Neural progenitor cell (in vitro differentiated cells): ENCODE measurements around the gene TLCD5. TPM values are rescaled to one million over a fixed set of nuclear protein-coding genes. Genes with fewer than 3 reads are reported as not detected.

Source experiments
- DNase-seq: peaks from one replicate; pipeline ENCODE4 v3.0.0-alpha.2; 2016; ENCODE audit warnings: low spot score
- H2AFZ ChIP-seq: fragments of 200-600 bp; sonication (generic); replicated peaks from 2 replicates; pipeline ENCODE4 v1.6.1; 2016; ENCODE audit warnings: antibody characterized with exemption
- H3F3A ChIP-seq: fragments of 200-600 bp; sonication (generic); 2 replicates; pipeline ENCODE4 v1.6.1; 2016; ENCODE audit warnings: antibody characterized with exemption, low read depth
- H3K27ac ChIP-seq: fragments of 200-600 bp; sonication (generic); 2 replicates; pipeline ENCODE4 v1.5.1; 2016; ENCODE audit warnings: mild to moderate bottlenecking
- H3K27me3 ChIP-seq: fragments of 200-600 bp; sonication (generic); 2 replicates; pipeline ENCODE4 v1.6.1; 2016; ENCODE audit warnings: mild to moderate bottlenecking, moderate library complexity
- H3K36me3 ChIP-seq: fragments of 200-600 bp; sonication (generic); 2 replicates; pipeline ENCODE4 v1.5.1; 2016
- H3K4me1 ChIP-seq: fragments of 200-600 bp; sonication (generic); 2 replicates; pipeline ENCODE4 v1.6.1; 2016; ENCODE audit warnings: mixed run types
- H3K4me2 ChIP-seq: fragments of 200-600 bp; sonication (generic); 2 replicates; pipeline ENCODE4 v1.6.1; 2016
- H3K4me3 ChIP-seq: fragments of 200-600 bp; sonication (generic); 2 replicates; pipeline ENCODE4 v1.5.1; 2016
- H3K79me2 ChIP-seq: fragments of 200-600 bp; sonication (generic); 2 replicates; pipeline ENCODE4 v1.6.1; 2016; ENCODE audit warnings: low read depth
- H3K9ac ChIP-seq: fragments of 200-600 bp; sonication (generic); 2 replicates; pipeline ENCODE4 v1.6.1; 2016
- H3K9me3 ChIP-seq: fragments of 200-600 bp; sonication (generic); 2 replicates; pipeline ENCODE4 v1.5.1; 2016; ENCODE audit warnings: low read depth
- H4K20me1 ChIP-seq: fragments of 200-600 bp; sonication (generic); 2 replicates; pipeline ENCODE4 v1.6.1; 2016; ENCODE audit warnings: low read depth
- H3K27ac Mint-ChIP-seq: 3 replicates; pipeline ENCODE4 v1.8.0; 2021; ENCODE audit warnings: mixed read lengths
- H3K27me3 Mint-ChIP-seq: 2 replicates; pipeline ENCODE4 v1.8.0; 2022; ENCODE audit warnings: low read depth, mild to moderate bottlenecking, inconsistent platforms, moderate library complexity, mixed read lengths; ENCODE audit not compliant: insufficient read depth
- H3K36me3 Mint-ChIP-seq: 3 replicates; pipeline ENCODE4 v1.8.0; 2021; ENCODE audit warnings: mixed read lengths
- H3K4me1 Mint-ChIP-seq: 3 replicates; pipeline ENCODE4 v1.8.0; 2021; ENCODE audit warnings: mixed read lengths
- H3K4me3 Mint-ChIP-seq: 3 replicates; pipeline ENCODE4 v1.8.0; 2021; ENCODE audit warnings: mild to moderate bottlenecking, moderate library complexity, mixed read lengths
- H3K9me3 Mint-ChIP-seq: 3 replicates; pipeline ENCODE4 v1.8.0; 2020; ENCODE audit warnings: mixed read lengths
- CTCF ChIP-seq: fragments of 200-600 bp; sonication (generic); IDR thresholded peaks from 2 replicates; pipeline ENCODE4 v1.5.1; 2017; ENCODE audit warnings: antibody characterized with exemption, mild to moderate bottlenecking
- EZH2 ChIP-seq: fragments of 200-600 bp; sonication (generic); IDR thresholded peaks from 2 replicates; pipeline ENCODE4 v1.6.1; 2017; ENCODE audit warnings: antibody characterized with exemption, mild to moderate bottlenecking, moderate library complexity
- EZH2phosphoT487 ChIP-seq: fragments of 200-600 bp; sonication (generic); IDR thresholded peaks from 2 replicates; pipeline ENCODE4 v1.6.1; 2017; ENCODE audit warnings: antibody characterized with exemption
- total RNA-seq: library from RNA; depleted of rRNA; stranded (reverse); fragments of >200 nt; gene quantifications from 2 replicates; pipeline ENCODE4 v1.2.3, GENCODE V29; 2015; ENCODE audit warnings: low replicate concordance

The TLCD5 gene
- total RNA-seq, 1 donor from 2014 or later = 32.2 TPM

- H4K20me1 ChIP-seq = no peaks in the 10 kb centered on the region
- no peaks in the 10 kb centered on the region for H3K79me2 ChIP-seq
- H3K27me3 ChIP-seq = no peaks in the 10 kb centered on the region
- H3K4me1 Mint-ChIP-seq = peaks cover 22% of the 10 kb centered on the region
- no peak overlapping the region for H3K9ac ChIP-seq
- H3K27me3 Mint-ChIP-seq = peaks cover 5% of the 10 kb centered on the region
- H3K4me3 ChIP-seq = no peak overlapping the region
- TF ChIP-seq CTCF (no peak), EZH2phosphoT487 (no peak), EZH2 (no peak)
- peaks cover 11% of the 10 kb centered on the region for H3K4me1 ChIP-seq
- no peaks in the 10 kb centered on the region for H3K9me3 ChIP-seq
- H3F3A ChIP-seq = no peaks in the 10 kb centered on the region
- no peaks in the 10 kb centered on the region for H3K36me3 Mint-ChIP-seq
- no peak overlapping the region for H3K4me3 Mint-ChIP-seq
- H3K4me2 ChIP-seq = peak overlapping the region; percentile 10
- peak overlapping the region; percentile 30 for H2AFZ ChIP-seq
- H3K36me3 ChIP-seq = no peaks in the 10 kb centered on the region
- no peak for DNase-seq
- H3K27ac Mint-ChIP-seq = peak overlapping the region; percentile 31
- no peak overlapping the region for H3K27ac ChIP-seq
- no peaks in the 10 kb centered on the region for H3K9me3 Mint-ChIP-seq
Measured at GRCh38 chr11:120281143-120281795, 43.8 kb upstream of the TLCD5 start.

- TF ChIP-seq EZH2 = no peak
- TF ChIP-seq EZH2phosphoT487 = no peak
- no peak for TF ChIP-seq CTCF
- H3K36me3 ChIP-seq = no peaks in the 10 kb centered on the region
- no peak overlapping the region for H3K4me3 ChIP-seq
- no peaks in the 10 kb centered on the region for H3K9me3 Mint-ChIP-seq
- peaks cover 5% of the 10 kb centered on the region for H3K27me3 Mint-ChIP-seq
- no peaks in the 10 kb centered on the region for H3K79me2 ChIP-seq
- peaks cover 20% of the 10 kb centered on the region for H3K4me1 Mint-ChIP-seq
- no peaks in the 10 kb centered on the region for H4K20me1 ChIP-seq
- H3K27ac ChIP-seq = no peak overlapping the region
- no peak for DNase-seq
- no peak overlapping the region for H3K9ac ChIP-seq
- H3K4me2 ChIP-seq = no peak overlapping the region
- H3K36me3 Mint-ChIP-seq = no peaks in the 10 kb centered on the region
- H3K4me1 ChIP-seq = peaks cover 11% of the 10 kb centered on the region
- H3K9me3 ChIP-seq = no peaks in the 10 kb centered on the region
- no peak overlapping the region for H2AFZ ChIP-seq
- no peak overlapping the region for H3K27ac Mint-ChIP-seq
- no peaks in the 10 kb centered on the region for H3F3A ChIP-seq
- no peak overlapping the region for H3K4me3 Mint-ChIP-seq
- H3K27me3 ChIP-seq = no peaks in the 10 kb centered on the region
Measured at GRCh38 chr11:120283124-120283523, 42.0 kb upstream of the TLCD5 start.

- no peaks in the 10 kb centered on the region for H4K20me1 ChIP-seq
- peaks cover 5% of the 10 kb centered on the region for H3K27me3 Mint-ChIP-seq
- no peak overlapping the region for H3K9ac ChIP-seq
- peaks cover 16% of the 10 kb centered on the region for H3K4me1 Mint-ChIP-seq
- H3K9me3 ChIP-seq = no peaks in the 10 kb centered on the region
- H2AFZ ChIP-seq = no peak overlapping the region
- no peaks in the 10 kb centered on the region for H3K27me3 ChIP-seq
- no peaks in the 10 kb centered on the region for H3K9me3 Mint-ChIP-seq
- no peak overlapping the region for H3K4me3 ChIP-seq
- H3K4me2 ChIP-seq = no peak overlapping the region
- no peak overlapping the region for H3K4me3 Mint-ChIP-seq
- H3F3A ChIP-seq = peaks cover 5% of the 10 kb centered on the region
- no peaks in the 10 kb centered on the region for H3K36me3 Mint-ChIP-seq
- no peak overlapping the region for H3K27ac ChIP-seq
- peaks cover 15% of the 10 kb centered on the region for H3K4me1 ChIP-seq
- H3K27ac Mint-ChIP-seq = no peak overlapping the region
- TF ChIP-seq EZH2 (no peak), CTCF (no peak)
- no peaks in the 10 kb centered on the region for H3K36me3 ChIP-seq
- H3K79me2 ChIP-seq = no peaks in the 10 kb centered on the region
- DNase-seq = no peak
Measured at GRCh38 chr11:120284272-120284671, 40.8 kb upstream of the TLCD5 start.
